ENCODE measurements around the gene ITGA8. TPM values are rescaled to one million over a fixed set of nuclear protein-coding genes. Genes with fewer than 3 reads are reported as not detected.
"Not testable (repeated sequence)": the region's sequence is repeated elsewhere in the genome, so short reads cannot be mapped to it uniquely, and the experiment has no call there.

The ITGA8 gene
- total RNA-seq, 2 donors from 2014 or later = not detected

DNA sequence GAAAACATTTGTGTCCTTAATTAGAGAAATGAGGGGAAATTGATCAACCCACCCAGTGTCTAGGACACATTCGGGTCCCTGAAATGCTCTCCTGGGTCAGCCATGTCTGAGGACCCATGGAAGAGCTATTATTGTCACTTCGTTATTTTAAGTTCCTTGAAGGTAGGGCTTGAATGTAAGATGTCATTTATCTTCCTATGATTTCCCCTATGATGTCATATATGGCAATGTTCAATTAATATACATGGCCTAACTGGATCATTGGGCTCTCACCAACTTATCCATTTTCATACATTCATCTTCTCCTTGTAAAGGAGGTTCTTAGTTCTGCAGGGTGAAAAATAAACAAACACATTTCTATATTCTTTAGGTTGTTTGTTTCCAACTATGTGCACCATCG is 235.6 kb downstream of the ITGA8 start:
- H3K4me3 Mint-ChIP-seq = no peak overlapping the region
- H3K27me3 Mint-ChIP-seq (ENCODE audit: low read depth) = peaks cover 8% of the 10 kb centered on the region
- DNase-seq (no peak), ATAC-seq (replicated peaks in 1 of 2) (no peak)
- no peak overlapping the region for H3K27ac Mint-ChIP-seq
- H3K4me1 Mint-ChIP-seq (ENCODE audit: low read depth) = no peaks in the 10 kb centered on the region
- no peaks in the 10 kb centered on the region for H3K9me3 Mint-ChIP-seq
- H3K36me3 Mint-ChIP-seq (ENCODE audit: insufficient read depth in 2 of 2) = no peaks in the 10 kb centered on the region

- Mint-ChIP-seq H3K27me3 (ENCODE audit: low read depth) (peaks cover 8% of the 10 kb centered on the region), H3K27ac (no peak overlapping the region), H3K9me3 (no peaks in the 10 kb centered on the region), H3K4me3 (no peak overlapping the region), H3K4me1 (ENCODE audit: low read depth) (no peaks in the 10 kb centered on the region), H3K36me3 (ENCODE audit: insufficient read depth in 2 of 2) (no peaks in the 10 kb centered on the region)
- DNase-seq = no peak
- ATAC-seq (replicated peaks in 1 of 2) = no peak
Observed at GRCh38 chr10:15483215-15484075, 236.3 kb downstream of the ITGA8 start.

DNA sequence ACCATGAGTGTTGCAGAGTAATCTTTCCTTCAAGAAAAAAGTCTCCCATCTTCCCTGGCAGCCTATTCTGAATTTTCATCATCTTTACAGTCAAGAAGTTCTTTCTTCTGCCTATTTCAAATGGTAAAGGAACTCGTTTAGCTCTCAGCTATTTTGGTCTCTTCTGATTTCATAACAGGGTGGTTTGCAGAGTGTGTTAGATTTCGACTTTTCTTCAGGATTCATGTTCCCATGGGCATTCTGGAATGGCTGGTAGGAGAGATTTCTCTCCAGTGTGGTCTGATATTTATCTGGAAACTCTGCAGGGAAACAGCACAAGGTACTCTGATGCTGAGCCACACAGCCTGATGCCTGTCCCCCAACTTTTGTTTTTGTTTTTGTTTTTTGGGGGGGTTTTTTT is 237.6 kb downstream of the ITGA8 start:
- Mint-ChIP-seq H3K27ac (no peak overlapping the region), H3K4me1 (ENCODE audit: low read depth) (no peaks in the 10 kb centered on the region), H3K36me3 (ENCODE audit: insufficient read depth in 2 of 2) (no peaks in the 10 kb centered on the region), H3K4me3 (no peak overlapping the region), H3K9me3 (no peaks in the 10 kb centered on the region), H3K27me3 (ENCODE audit: low read depth) (peaks cover 8% of the 10 kb centered on the region)
- DNase-seq (no peak), ATAC-seq (replicated peaks in 1 of 2) (no peak)

- ATAC-seq (replicated peaks in 1 of 2) (no peak), DNase-seq (no peak)
- no peaks in the 10 kb centered on the region for H3K9me3 Mint-ChIP-seq
- peaks cover 19% of the 10 kb centered on the region for H3K27me3 Mint-ChIP-seq (ENCODE audit: low read depth)
- no peaks in the 10 kb centered on the region for H3K36me3 Mint-ChIP-seq (ENCODE audit: insufficient read depth in 2 of 2)
- no peak overlapping the region for H3K4me3 Mint-ChIP-seq
- H3K27ac Mint-ChIP-seq = no peak overlapping the region
- no peaks in the 10 kb centered on the region for H3K4me1 Mint-ChIP-seq (ENCODE audit: low read depth)
Observed at GRCh38 chr10:15478950-15479349, 240.8 kb downstream of the ITGA8 start.

DNA sequence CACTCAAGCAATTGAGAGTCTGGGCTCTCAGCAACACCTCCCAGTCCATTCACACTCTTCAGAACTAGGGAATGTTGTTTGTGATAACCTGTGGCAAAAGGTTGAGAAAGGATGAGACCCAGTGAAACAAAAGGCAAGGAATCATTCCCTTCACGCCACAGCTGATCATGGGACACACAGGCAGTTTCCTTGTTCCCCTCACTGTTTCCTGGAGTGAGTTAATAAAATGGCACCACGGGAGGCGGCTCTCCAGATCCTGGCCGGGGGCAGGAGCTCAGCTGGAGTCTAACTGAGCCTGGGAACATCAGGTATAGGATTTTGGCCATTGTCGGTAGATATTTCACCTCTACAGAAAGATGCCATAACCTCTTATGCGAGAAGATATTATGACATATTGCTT is 241.3 kb downstream of the ITGA8 start:
- Mint-ChIP-seq H3K4me1 (ENCODE audit: low read depth) (no peaks in the 10 kb centered on the region), H3K36me3 (ENCODE audit: insufficient read depth in 2 of 2) (no peaks in the 10 kb centered on the region), H3K27me3 (ENCODE audit: low read depth) (peaks cover 24% of the 10 kb centered on the region), H3K9me3 (no peaks in the 10 kb centered on the region), H3K27ac (no peak overlapping the region), H3K4me3 (no peak overlapping the region)
- DNase-seq = no peak
- no peak for ATAC-seq (replicated peaks in 1 of 2)

DNA sequence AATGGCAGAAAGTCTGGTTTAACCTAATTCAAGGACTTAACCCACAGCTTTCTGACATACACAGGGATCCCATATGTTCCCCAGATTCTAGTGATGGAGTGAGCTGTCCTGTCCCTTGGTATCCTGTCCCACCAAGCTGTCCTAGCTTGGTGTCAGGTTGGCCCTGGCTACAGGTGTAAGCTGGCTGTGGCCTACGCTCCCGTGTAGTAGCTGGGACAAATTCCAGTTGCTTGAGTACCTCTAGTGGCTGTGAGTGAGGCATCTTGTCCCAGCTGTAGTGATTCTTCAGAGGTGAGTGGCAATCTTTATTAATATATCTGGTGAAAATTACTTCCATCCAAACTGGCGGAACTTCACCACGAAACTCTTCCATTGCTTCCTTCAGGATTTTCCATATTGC is 243.4 kb downstream of the ITGA8 start:
- Mint-ChIP-seq H3K9me3 (no peaks in the 10 kb centered on the region), H3K36me3 (ENCODE audit: insufficient read depth in 2 of 2) (no peaks in the 10 kb centered on the region), H3K4me3 (no peak overlapping the region), H3K4me1 (ENCODE audit: low read depth) (no peaks in the 10 kb centered on the region), H3K27me3 (ENCODE audit: low read depth) (peaks cover 38% of the 10 kb centered on the region), H3K27ac (no peak overlapping the region)
- ATAC-seq (replicated peaks in 1 of 2) (no peak), DNase-seq (no peak)

- not testable (repeated sequence) for H3K27ac Mint-ChIP-seq; H3K36me3 Mint-ChIP-seq (ENCODE audit: insufficient read depth in 2 of 2); H3K4me3 Mint-ChIP-seq; ATAC-seq (replicated peaks in 1 of 2); H3K9me3 Mint-ChIP-seq; DNase-seq; H3K4me1 Mint-ChIP-seq (ENCODE audit: low read depth)
- peaks cover 38% of the 10 kb centered on the region for H3K27me3 Mint-ChIP-seq (ENCODE audit: low read depth)
Observed at GRCh38 chr10:15475439-15475838, 244.3 kb downstream of the ITGA8 start.

GRCh38 chr10:15474671-15475070 is 245.1 kb downstream of the ITGA8 start:
- no peak for ATAC-seq (replicated peaks in 1 of 2)
- H3K27me3 Mint-ChIP-seq (ENCODE audit: low read depth) = peaks cover 38% of the 10 kb centered on the region
- no peak overlapping the region for H3K4me3 Mint-ChIP-seq

DNA sequence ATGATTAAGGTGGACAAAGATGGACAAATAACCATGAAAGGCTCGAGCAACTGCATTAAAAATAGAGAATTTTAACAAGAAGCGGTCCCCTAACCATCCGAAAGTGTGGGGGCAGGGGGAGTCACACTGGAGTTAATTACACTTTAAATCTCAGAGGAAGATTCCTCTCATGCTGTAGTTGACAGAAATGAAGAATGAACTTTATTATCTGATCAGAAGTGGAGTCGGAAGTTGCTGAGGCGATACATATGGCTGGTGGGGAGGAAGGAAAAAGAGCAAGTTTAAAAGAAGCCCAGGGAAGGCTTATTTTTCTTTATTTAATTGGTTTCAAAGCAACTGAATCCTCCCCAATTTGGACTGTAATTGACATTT is 246.3 kb downstream of the ITGA8 start:
- no peaks in the 10 kb centered on the region for H3K9me3 Mint-ChIP-seq
- H3K27ac Mint-ChIP-seq = no peak overlapping the region
- DNase-seq (no peak), ATAC-seq (replicated peaks in 1 of 2) (no peak)
- no peaks in the 10 kb centered on the region for H3K36me3 Mint-ChIP-seq (ENCODE audit: insufficient read depth in 2 of 2)
- H3K27me3 Mint-ChIP-seq (ENCODE audit: low read depth) = peaks cover 46% of the 10 kb centered on the region
- no peak overlapping the region for H3K4me3 Mint-ChIP-seq
- no peaks in the 10 kb centered on the region for H3K4me1 Mint-ChIP-seq (ENCODE audit: low read depth)

More at GRCh38 chr10:15474671-15475070, 245.1 kb downstream of the ITGA8 start:
- H3K9me3 Mint-ChIP-seq = no peaks in the 10 kb centered on the region
- no peaks in the 10 kb centered on the region for H3K4me1 Mint-ChIP-seq (ENCODE audit: low read depth)
- H3K27ac Mint-ChIP-seq = no peak overlapping the region
- no peak for DNase-seq
- no peaks in the 10 kb centered on the region for H3K36me3 Mint-ChIP-seq (ENCODE audit: insufficient read depth in 2 of 2)

- Mint-ChIP-seq H3K9me3 (no peaks in the 10 kb centered on the region), H3K4me3 (no peak overlapping the region), H3K27me3 (ENCODE audit: low read depth) (peaks cover 46% of the 10 kb centered on the region), H3K36me3 (ENCODE audit: insufficient read depth in 2 of 2) (no peaks in the 10 kb centered on the region), H3K4me1 (ENCODE audit: low read depth) (no peaks in the 10 kb centered on the region), H3K27ac (no peak overlapping the region)
- ATAC-seq (replicated peaks in 1 of 2) (no peak), DNase-seq (no peak)
Observed at GRCh38 chr10:15472431-15473395, 247.0 kb downstream of the ITGA8 start.

GRCh38 chr10:15472008-15472407 is 247.7 kb downstream of the ITGA8 start:
- Mint-ChIP-seq H3K27ac (no peak overlapping the region), H3K36me3 (ENCODE audit: insufficient read depth in 2 of 2) (no peaks in the 10 kb centered on the region), H3K4me3 (no peak overlapping the region), H3K9me3 (no peaks in the 10 kb centered on the region), H3K4me1 (ENCODE audit: low read depth) (no peaks in the 10 kb centered on the region), H3K27me3 (ENCODE audit: low read depth) (peaks cover 47% of the 10 kb centered on the region)
- DNase-seq = no peak
- ATAC-seq (replicated peaks in 1 of 2) = no peak

DNA sequence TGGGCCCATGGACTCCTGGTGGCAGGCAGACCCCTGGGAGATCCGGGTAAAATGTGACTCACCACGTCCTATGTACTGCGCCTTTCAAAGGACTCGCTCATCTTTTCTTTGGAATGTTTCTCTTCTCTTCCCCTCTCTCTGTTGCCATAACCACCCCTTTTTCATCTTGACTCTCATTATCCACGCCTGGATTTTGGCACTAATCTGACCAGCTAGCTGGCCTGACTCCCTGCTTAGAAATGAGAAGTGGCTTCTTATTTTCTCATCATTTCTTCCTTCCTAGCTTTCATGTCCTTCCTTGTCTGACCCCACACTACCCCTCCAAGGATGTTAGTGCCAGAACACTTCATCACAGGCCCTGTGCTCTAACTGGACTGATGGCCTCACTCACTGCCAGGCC is 250.6 kb downstream of the ITGA8 start:
- Mint-ChIP-seq H3K4me3 (no peak overlapping the region), H3K4me1 (ENCODE audit: low read depth) (no peaks in the 10 kb centered on the region), H3K27ac (no peak overlapping the region), H3K27me3 (ENCODE audit: low read depth) (peaks cover 36% of the 10 kb centered on the region), H3K36me3 (ENCODE audit: insufficient read depth in 2 of 2) (peaks cover 0 to 2% of the 10 kb centered on the region in 2 donors), H3K9me3 (peaks cover 0 to 2% of the 10 kb centered on the region in 2 donors)
- ATAC-seq (replicated peaks in 1 of 2) (no peak), DNase-seq (no peak)

- H3K36me3 Mint-ChIP-seq (ENCODE audit: insufficient read depth in 2 of 2) = peaks cover 0 to 2% of the 10 kb centered on the region in 2 donors
- ATAC-seq (replicated peaks in 1 of 2) (no peak), DNase-seq (no peak)
- H3K4me1 Mint-ChIP-seq (ENCODE audit: low read depth) = no peaks in the 10 kb centered on the region
- peaks cover 19% of the 10 kb centered on the region for H3K27me3 Mint-ChIP-seq (ENCODE audit: low read depth)
- H3K27ac Mint-ChIP-seq = no peak overlapping the region
- H3K9me3 Mint-ChIP-seq = peaks cover 2% of the 10 kb centered on the region in 2 donors
- H3K4me3 Mint-ChIP-seq = no peak overlapping the region
Observed at GRCh38 chr10:15464381-15464780, 255.3 kb downstream of the ITGA8 start.
